Measurements from ENCODE around the gene FBXL7. TPM values are rescaled to one million over a fixed set of nuclear protein-coding genes. Genes with fewer than 3 reads are reported as not detected.

FBXL7 gene
- total RNA-seq, 6 experiments from 2014 or later = 12.7 to 19.2 (median 16.8) TPM

- H3K9me3 Mint-ChIP-seq = no peaks in the 10 kb centered on the region
- no peaks in the 10 kb centered on the region for H3K4me1 Mint-ChIP-seq (ENCODE audit: low read depth)
- H3K4me3 Mint-ChIP-seq = no peak overlapping the region
- H3K27ac Mint-ChIP-seq = no peak overlapping the region
- no peak for TF ChIP-seq CTCF (IDR thresholded peaks at IDR 0.05)
- DNase-seq = no peak
- H3K27me3 Mint-ChIP-seq (ENCODE audit: insufficient read depth) = no peaks in the 10 kb centered on the region; the same call in none of the 2 replicates
- H3K36me3 Mint-ChIP-seq (ENCODE audit: low read depth) = peaks cover 12% of the 10 kb centered on the region
Measured at GRCh38 chr5:15554542-15554941, 54.6 kb downstream of the FBXL7 start.

GRCh38 chr5:15555176-15555575 lies 55.2 kb downstream of the FBXL7 start:
- Mint-ChIP-seq H3K4me3 (no peak overlapping the region), H3K36me3 (ENCODE audit: low read depth) (peaks cover 12% of the 10 kb centered on the region), H3K27me3 (ENCODE audit: insufficient read depth) (no peaks in the 10 kb centered on the region; the same call in none of the 2 replicates), H3K27ac (no peak overlapping the region), H3K9me3 (no peaks in the 10 kb centered on the region), H3K4me1 (ENCODE audit: low read depth) (peaks cover 2% of the 10 kb centered on the region; the same call in 1 of the 2 replicates)
- TF ChIP-seq CTCF (IDR thresholded peaks at IDR 0.05) = no peak
- no peak for DNase-seq

GRCh38 chr5:15558240-15558639 lies 58.3 kb downstream of the FBXL7 start:
- no peak overlapping the region for H3K27ac Mint-ChIP-seq
- peaks cover 9% of the 10 kb centered on the region; the same call in 1 of the 2 replicates for H3K4me1 Mint-ChIP-seq (ENCODE audit: low read depth)
- peaks cover 16% of the 10 kb centered on the region for H3K36me3 Mint-ChIP-seq (ENCODE audit: low read depth)
- H3K4me3 Mint-ChIP-seq = no peak overlapping the region
- no peaks in the 10 kb centered on the region; the same call in none of the 2 replicates for H3K27me3 Mint-ChIP-seq (ENCODE audit: insufficient read depth)
- DNase-seq = no peak
- no peak for TF ChIP-seq CTCF (IDR thresholded peaks at IDR 0.05)
- H3K9me3 Mint-ChIP-seq = no peaks in the 10 kb centered on the region

GRCh38 chr5:15558681-15559080 lies 58.7 kb downstream of the FBXL7 start:
- H3K4me3 Mint-ChIP-seq = no peak overlapping the region
- H3K4me1 Mint-ChIP-seq (ENCODE audit: low read depth) = peaks cover 9% of the 10 kb centered on the region; the same call in 1 of the 2 replicates
- H3K36me3 Mint-ChIP-seq (ENCODE audit: low read depth) = peaks cover 16% of the 10 kb centered on the region
- no peak for TF ChIP-seq CTCF (IDR thresholded peaks at IDR 0.05)
- no peak overlapping the region for H3K27ac Mint-ChIP-seq
- no peak for DNase-seq
- no peaks in the 10 kb centered on the region for H3K9me3 Mint-ChIP-seq
- no peaks in the 10 kb centered on the region; the same call in none of the 2 replicates for H3K27me3 Mint-ChIP-seq (ENCODE audit: insufficient read depth)

- DNase-seq = no peak
- Mint-ChIP-seq H3K4me3 (no peak overlapping the region), H3K36me3 (ENCODE audit: low read depth) (peaks cover 16% of the 10 kb centered on the region), H3K4me1 (ENCODE audit: low read depth) (peaks cover 9% of the 10 kb centered on the region; the same call in 1 of the 2 replicates), H3K27ac (no peak overlapping the region), H3K27me3 (ENCODE audit: insufficient read depth) (no peaks in the 10 kb centered on the region; the same call in 1 of the 2 replicates), H3K9me3 (no peaks in the 10 kb centered on the region)
- no peak for TF ChIP-seq CTCF (IDR thresholded peaks at IDR 0.05)
Measured at GRCh38 chr5:15560421-15560820, 60.4 kb downstream of the FBXL7 start.

GRCh38 chr5:15564523-15564922 lies 64.5 kb downstream of the FBXL7 start:
- TF ChIP-seq CTCF (IDR thresholded peaks at IDR 0.05) = no peak
- peaks cover 12% of the 10 kb centered on the region for H3K36me3 Mint-ChIP-seq (ENCODE audit: low read depth)
- H3K9me3 Mint-ChIP-seq = no peaks in the 10 kb centered on the region
- no peak overlapping the region for H3K27ac Mint-ChIP-seq
- H3K4me1 Mint-ChIP-seq (ENCODE audit: low read depth) = peaks cover 27% of the 10 kb centered on the region
- no peak for DNase-seq
- H3K4me3 Mint-ChIP-seq = no peak overlapping the region
- H3K27me3 Mint-ChIP-seq (ENCODE audit: insufficient read depth) = no peaks in the 10 kb centered on the region
